SK-N-SH treated with all-trans-retinoic acid at 6 μM for 48 hours (cell line): ENCODE measurements around the gene CD74.

Experiments used
- ZC3H10 ChIP-seq: fragments of 250-450 bp; sonication (Bioruptor Pico); IDR thresholded peaks from 2 replicates; pipeline ENCODE4 v1.5.1; 2021; ENCODE audit warnings: mild to moderate bottlenecking, moderate library complexity
- ZFP30 ChIP-seq: fragments of 450-650 bp; formaldehyde crosslinking; IDR thresholded peaks from 2 replicates; pipeline ENCODE4 v1.5.0; 2022; ENCODE audit warnings: mild to moderate bottlenecking, moderate library complexity
- ZNF565 ChIP-seq: fragments of 450-650 bp; formaldehyde crosslinking; conservative IDR thresholded peaks from 2 replicates; pipeline ENCODE4 v1.5.0; 2020; ENCODE audit warnings: low read depth, mild to moderate bottlenecking, moderate library complexity
- TF ChIP-seq, protein P1 (sequence below): fragments of 250-450 bp; sonication (Bioruptor Pico); IDR thresholded peaks from 2 replicates; pipeline ENCODE4 v1.8.0; 2020; ENCODE audit warnings: mild to moderate bottlenecking, moderate library complexity, borderline replicate concordance
- TF ChIP-seq, protein P2 (sequence below): fragments of 250-450 bp; sonication (Bioruptor Pico); IDR thresholded peaks from 2 replicates; pipeline ENCODE4 v1.5.1; 2020; ENCODE audit warnings: low read depth, mild to moderate bottlenecking, moderate library complexity

- TF ChIP-seq, protein P1, sequence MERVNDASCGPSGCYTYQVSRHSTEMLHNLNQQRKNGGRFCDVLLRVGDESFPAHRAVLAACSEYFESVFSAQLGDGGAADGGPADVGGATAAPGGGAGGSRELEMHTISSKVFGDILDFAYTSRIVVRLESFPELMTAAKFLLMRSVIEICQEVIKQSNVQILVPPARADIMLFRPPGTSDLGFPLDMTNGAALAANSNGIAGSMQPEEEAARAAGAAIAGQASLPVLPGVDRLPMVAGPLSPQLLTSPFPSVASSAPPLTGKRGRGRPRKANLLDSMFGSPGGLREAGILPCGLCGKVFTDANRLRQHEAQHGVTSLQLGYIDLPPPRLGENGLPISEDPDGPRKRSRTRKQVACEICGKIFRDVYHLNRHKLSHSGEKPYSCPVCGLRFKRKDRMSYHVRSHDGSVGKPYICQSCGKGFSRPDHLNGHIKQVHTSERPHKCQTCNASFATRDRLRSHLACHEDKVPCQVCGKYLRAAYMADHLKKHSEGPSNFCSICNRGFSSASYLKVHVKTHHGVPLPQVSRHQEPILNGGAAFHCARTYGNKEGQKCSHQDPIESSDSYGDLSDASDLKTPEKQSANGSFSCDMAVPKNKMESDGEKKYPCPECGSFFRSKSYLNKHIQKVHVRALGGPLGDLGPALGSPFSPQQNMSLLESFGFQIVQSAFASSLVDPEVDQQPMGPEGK (CRISPR knock-in tag): no peak
- TF ChIP-seq, protein P2, sequence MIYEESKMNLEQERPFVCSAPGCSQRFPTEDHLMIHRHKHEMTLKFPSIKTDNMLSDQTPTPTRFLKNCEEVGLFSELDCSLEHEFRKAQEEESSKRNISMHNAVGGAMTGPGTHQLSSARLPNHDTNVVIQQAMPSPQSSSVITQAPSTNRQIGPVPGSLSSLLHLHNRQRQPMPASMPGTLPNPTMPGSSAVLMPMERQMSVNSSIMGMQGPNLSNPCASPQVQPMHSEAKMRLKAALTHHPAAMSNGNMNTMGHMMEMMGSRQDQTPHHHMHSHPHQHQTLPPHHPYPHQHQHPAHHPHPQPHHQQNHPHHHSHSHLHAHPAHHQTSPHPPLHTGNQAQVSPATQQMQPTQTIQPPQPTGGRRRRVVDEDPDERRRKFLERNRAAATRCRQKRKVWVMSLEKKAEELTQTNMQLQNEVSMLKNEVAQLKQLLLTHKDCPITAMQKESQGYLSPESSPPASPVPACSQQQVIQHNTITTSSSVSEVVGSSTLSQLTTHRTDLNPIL: no peak
- TF ChIP-seq ZC3H10 (CRISPR knock-in tag): no peak
- TF ChIP-seq ZNF565 (CRISPR knock-in tag): no peak
- no peak for TF ChIP-seq ZFP30 (CRISPR knock-in tag)
These were observed 56.0 kb downstream of the CD74 start for GRCh38 chr5:150356575-150357294.
